ENCODE data around the gene CHID1.

The CHID1 gene

GRCh38 chr11:834371-835316 is 76.0 kb downstream of the CHID1 start:
- no peak overlapping the region for H3K4me2 ChIP-seq (ENCODE audit: low read length)
- no peaks in the 10 kb centered on the region for H4K20me1 ChIP-seq (ENCODE audit: control insufficient read depth, insufficient read depth, low read depth, low read length)
- peaks cover 27% of the 10 kb centered on the region for H3K4me1 ChIP-seq (ENCODE audit: control insufficient read depth, low read length)
- H3K36me3 ChIP-seq (ENCODE audit: control insufficient read depth, low read length) = peaks cover 21% of the 10 kb centered on the region
- H3K4me3 ChIP-seq (ENCODE audit: low read length) = no peak overlapping the region
- H3K9me3 ChIP-seq (ENCODE audit: control insufficient read depth, insufficient read depth, low read length) = no peaks in the 10 kb centered on the region
- no peak overlapping the region for H3K27ac ChIP-seq (ENCODE audit: low read depth, low read length)
- no peaks in the 10 kb centered on the region; the same call in 1 of the 2 replicates for H3F3A ChIP-seq (ENCODE audit: control insufficient read depth, insufficient read depth)
- H3K79me2 ChIP-seq (ENCODE audit: control insufficient read depth, low read length) = no peaks in the 10 kb centered on the region
- TF ChIP-seq CTCF (IDR thresholded peaks at IDR 0.05; ENCODE audit: low read depth, low read length, poor library complexity, severe bottlenecking) = no peak
- TF ChIP-seq EZH2phosphoT487 (IDR thresholded peaks at IDR 0.05; ENCODE audit: borderline replicate concordance, low read length) = no peak
- H3K27me3 ChIP-seq (ENCODE audit: control insufficient read depth, low read length) = peaks cover 52% of the 10 kb centered on the region
- no peaks in the 10 kb centered on the region for H3K9me2 ChIP-seq (replicated peaks; ENCODE audit: control insufficient read depth, low read length)

- peaks cover 34% of the 10 kb centered on the region for H3K4me1 ChIP-seq (ENCODE audit: control insufficient read depth, low read length)
- no peaks in the 10 kb centered on the region for H3K9me2 ChIP-seq (replicated peaks; ENCODE audit: control insufficient read depth, low read length)
- no peak overlapping the region for H3K4me2 ChIP-seq (ENCODE audit: low read length)
- H3K9me3 ChIP-seq (ENCODE audit: control insufficient read depth, insufficient read depth, low read length) = no peaks in the 10 kb centered on the region
- peaks cover 59% of the 10 kb centered on the region for H3K27me3 ChIP-seq (ENCODE audit: control insufficient read depth, low read length)
- H3K4me3 ChIP-seq (ENCODE audit: low read length) = no peak overlapping the region
- TF ChIP-seq CTCF (IDR thresholded peaks at IDR 0.05; ENCODE audit: low read depth, low read length, poor library complexity, severe bottlenecking) = no peak
- TF ChIP-seq EZH2phosphoT487 (IDR thresholded peaks at IDR 0.05; ENCODE audit: borderline replicate concordance, low read length) = no peak
- peaks cover 13% of the 10 kb centered on the region for H3K36me3 ChIP-seq (ENCODE audit: control insufficient read depth, low read length)
- no peaks in the 10 kb centered on the region; the same call in 1 of the 2 replicates for H3F3A ChIP-seq (ENCODE audit: control insufficient read depth, insufficient read depth)
- no peaks in the 10 kb centered on the region for H4K20me1 ChIP-seq (ENCODE audit: control insufficient read depth, insufficient read depth, low read depth, low read length)
- no peak overlapping the region for H3K27ac ChIP-seq (ENCODE audit: low read depth, low read length)
- no peaks in the 10 kb centered on the region for H3K79me2 ChIP-seq (ENCODE audit: control insufficient read depth, low read length)
These were observed 76.7 kb downstream of the CHID1 start for GRCh38 chr11:833849-834311.

DNA sequence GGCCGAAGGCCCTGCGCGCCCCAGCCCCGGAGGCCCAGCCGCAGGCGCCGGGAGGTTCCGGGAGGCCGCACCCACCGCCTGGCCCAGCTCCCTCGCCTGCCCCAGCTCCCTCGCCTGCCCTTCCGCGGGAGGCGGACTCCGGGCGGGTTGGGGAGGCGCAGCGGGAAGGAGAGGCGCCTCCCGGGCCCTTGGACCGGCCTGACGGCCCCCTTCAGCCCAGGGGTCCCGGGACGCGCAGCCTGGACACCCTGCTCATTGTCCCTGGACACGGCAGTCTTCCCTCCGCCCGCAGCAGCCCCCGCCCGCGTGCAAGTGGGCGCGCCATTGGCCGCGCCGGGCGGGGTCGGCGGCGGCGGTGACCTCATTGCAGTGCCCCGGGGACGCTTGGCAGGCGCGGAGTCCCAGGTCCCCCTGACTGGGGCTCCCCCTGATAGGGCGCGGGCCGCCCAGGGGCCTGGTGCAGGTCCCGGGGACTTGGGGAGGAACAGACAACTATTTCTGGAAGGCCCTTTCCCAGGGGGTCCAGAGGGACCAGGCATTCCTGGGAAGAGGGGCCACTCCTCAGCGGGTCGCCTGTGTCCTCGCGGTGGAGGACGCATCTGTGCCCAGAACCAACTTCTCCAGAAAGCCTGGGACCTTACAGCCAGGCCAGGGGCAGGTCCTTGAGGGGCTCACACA is 77.4 kb downstream of the CHID1 start:
- Histone ChIP-seq H3K4me2 (ENCODE audit: low read length) (peak overlapping the region; percentile 46), H3K9me2 (replicated peaks; ENCODE audit: control insufficient read depth, low read length) (no peaks in the 10 kb centered on the region), H3K79me2 (ENCODE audit: control insufficient read depth, low read length) (no peaks in the 10 kb centered on the region), H3K36me3 (ENCODE audit: control insufficient read depth, low read length) (peaks cover 7% of the 10 kb centered on the region), H3K4me3 (ENCODE audit: low read length) (peak overlapping the region; percentile 44), H3K9me3 (ENCODE audit: control insufficient read depth, insufficient read depth, low read length) (no peaks in the 10 kb centered on the region), H3F3A (ENCODE audit: control insufficient read depth, insufficient read depth) (no peaks in the 10 kb centered on the region; the same call in 1 of the 2 replicates), H3K4me1 (ENCODE audit: control insufficient read depth, low read length) (peaks cover 40% of the 10 kb centered on the region), H3K27me3 (ENCODE audit: control insufficient read depth, low read length) (peaks cover 66% of the 10 kb centered on the region), H3K27ac (ENCODE audit: low read depth, low read length) (no peak overlapping the region), H4K20me1 (ENCODE audit: control insufficient read depth, insufficient read depth, low read depth, low read length) (no peaks in the 10 kb centered on the region)
- TF ChIP-seq EZH2phosphoT487 (IDR thresholded peaks at IDR 0.05; ENCODE audit: borderline replicate concordance, low read length) (no peak), CTCF (IDR thresholded peaks at IDR 0.05; ENCODE audit: low read depth, low read length, poor library complexity, severe bottlenecking) (no peak)
